ENCODE data around the gene RNF43.
"Not testable (repeated sequence)": the region's sequence is repeated elsewhere in the genome, so short reads cannot be mapped to it uniquely, and the experiment has no call there.

RNF43 gene

GRCh38 chr17:58399974-58400373, 17.4 kb downstream of the RNF43 start:
- WGBS (ENCODE audit: insufficient coverage) = 100% methylated on average over 1 of the region's 3 CpGs
- POLR2A ChIA-PET = no interaction called here
- no peak for DNase-seq
- H3K36me3 ChIP-seq (ENCODE audit: control insufficient read depth in 4 of 4, insufficient read depth in 4 of 4, low read length in 3 of 4) = no peaks in the 10 kb centered on the region
- H3K4me1 ChIP-seq (ENCODE audit: control extremely low read depth in 1 of 4, control insufficient read depth in 4 of 4, insufficient read depth in 4 of 4, low read length in 3 of 4) = peaks cover 0 to 11% (median 1%) of the 10 kb centered on the region in 4 experiments
- no peaks in the 10 kb centered on the region for H3K9me3 ChIP-seq (ENCODE audit: control extremely low read depth in 1 of 5, control insufficient read depth in 4 of 5, insufficient read depth in 2 of 5, low read depth in 1 of 5, low read length in 4 of 5)
- no peak overlapping the region for H3K4me3 ChIP-seq (ENCODE audit: control insufficient read depth in 1 of 7, extremely low read depth in 1 of 7, insufficient read depth in 4 of 7, low read depth in 2 of 7, low read length in 6 of 7)
- H3K27me3 ChIP-seq (replicated peaks in 2 of 5; ENCODE audit: control insufficient read depth in 4 of 5, insufficient read depth in 5 of 5, low read length in 4 of 5) = no peaks in the 10 kb centered on the region
- H3K27ac ChIP-seq (ENCODE audit: insufficient read depth in 1 of 2, low read depth in 1 of 2, low read length in 2 of 2, poor library complexity in 1 of 2, severe bottlenecking in 2 of 2) = no peak overlapping the region
- CTCF ChIA-PET = interaction anchor here (1.4 kb wide), 1 partner anchor 83 kb away, joined by 5 read pairs; no protein-coding TSS in a partner anchor

DNA sequence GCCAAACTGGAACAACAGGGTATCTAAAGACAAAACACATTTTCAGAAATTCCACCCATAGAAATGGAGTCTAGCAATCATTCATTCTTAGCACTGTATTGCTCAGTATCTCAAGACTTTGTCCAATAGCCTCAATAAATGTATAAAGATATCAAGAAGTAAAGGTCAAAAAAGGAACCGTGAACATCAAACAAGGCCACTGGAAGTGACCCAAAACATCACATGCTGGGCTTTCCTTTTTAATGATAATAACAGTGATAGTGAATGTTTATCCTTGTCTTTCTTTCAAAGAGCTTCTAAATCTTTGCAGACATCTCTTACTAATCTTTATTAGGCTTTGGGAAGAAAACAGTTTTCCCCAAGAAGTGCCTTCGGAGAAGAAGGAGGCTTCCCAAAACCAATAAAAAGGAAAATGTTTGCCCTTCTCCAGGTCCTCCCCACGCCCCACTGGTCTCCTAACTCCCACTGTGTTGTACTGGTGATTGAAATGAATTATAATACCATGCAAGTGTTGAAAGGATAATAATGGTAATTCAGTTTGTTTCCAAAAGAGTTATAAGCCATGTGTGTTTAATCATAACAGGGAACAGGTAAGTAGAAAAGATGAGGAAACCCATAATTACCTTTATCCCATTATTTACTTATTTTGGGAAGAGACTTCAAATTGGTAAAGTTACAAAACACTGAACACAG, 18.6 kb downstream of the RNF43 start:
- POLR2A ChIA-PET = no interaction called here
- no peaks in the 10 kb centered on the region for H3K36me3 ChIP-seq (ENCODE audit: control insufficient read depth in 4 of 4, insufficient read depth in 4 of 4, low read length in 3 of 4)
- DNase-seq = no peak
- H3K27ac ChIP-seq (ENCODE audit: insufficient read depth in 1 of 2, low read depth in 1 of 2, low read length in 2 of 2, poor library complexity in 1 of 2, severe bottlenecking in 2 of 2) = no peak overlapping the region
- no peaks in the 10 kb centered on the region for H3K9me3 ChIP-seq (ENCODE audit: control extremely low read depth in 1 of 5, control insufficient read depth in 4 of 5, insufficient read depth in 2 of 5, low read depth in 1 of 5, low read length in 4 of 5)
- CTCF ChIA-PET = interaction anchor here (0.5 kb wide), 1 partner anchor 142 kb away, joined by 3 read pairs; no protein-coding TSS in a partner anchor
- no peak overlapping the region for H3K4me3 ChIP-seq (ENCODE audit: control insufficient read depth in 1 of 7, extremely low read depth in 1 of 7, insufficient read depth in 4 of 7, low read depth in 2 of 7, low read length in 6 of 7)
- H3K27me3 ChIP-seq (replicated peaks in 2 of 5; ENCODE audit: control insufficient read depth in 4 of 5, insufficient read depth in 5 of 5, low read length in 4 of 5) = no peaks in the 10 kb centered on the region
- WGBS (ENCODE audit: insufficient coverage) = 100% methylated on average over 2 of the region's 3 CpGs
- peaks cover 0 to 11% (median 1%) of the 10 kb centered on the region in 4 experiments for H3K4me1 ChIP-seq (ENCODE audit: control extremely low read depth in 1 of 4, control insufficient read depth in 4 of 4, insufficient read depth in 4 of 4, low read length in 3 of 4)

DNA sequence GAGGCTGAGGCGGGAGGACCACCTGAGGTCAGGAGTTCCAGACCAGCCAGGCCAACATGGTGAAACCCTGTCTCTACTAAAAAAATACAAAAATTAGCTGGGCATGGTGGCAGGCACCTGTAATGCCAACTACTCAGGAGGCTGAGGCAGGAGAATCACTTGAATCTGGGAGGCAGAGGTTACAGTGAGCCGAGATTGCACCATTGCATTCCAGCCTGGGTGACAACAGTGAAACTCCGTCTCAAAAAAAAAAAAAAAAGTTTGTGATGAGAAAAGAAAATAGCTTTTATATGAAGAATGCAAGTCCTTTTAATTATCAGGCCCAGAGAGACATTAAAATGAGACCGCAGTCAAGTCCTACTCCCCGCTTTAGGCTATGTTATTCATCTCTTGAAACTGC, 19.9 kb downstream of the RNF43 start:
- not testable (repeated sequence) for H3K27ac ChIP-seq (ENCODE audit: insufficient read depth in 1 of 2, low read depth in 1 of 2, low read length in 2 of 2, poor library complexity in 1 of 2, severe bottlenecking in 2 of 2); H3K36me3 ChIP-seq (ENCODE audit: control insufficient read depth in 4 of 4, insufficient read depth in 4 of 4, low read length in 3 of 4); H3K4me3 ChIP-seq (ENCODE audit: control insufficient read depth in 1 of 7, extremely low read depth in 1 of 7, insufficient read depth in 4 of 7, low read depth in 2 of 7, low read length in 6 of 7); H3K9me3 ChIP-seq (ENCODE audit: control extremely low read depth in 1 of 5, control insufficient read depth in 4 of 5, insufficient read depth in 2 of 5, low read depth in 1 of 5, low read length in 4 of 5); H3K27me3 ChIP-seq (replicated peaks in 2 of 5; ENCODE audit: control insufficient read depth in 4 of 5, insufficient read depth in 5 of 5, low read length in 4 of 5); DNase-seq; H3K4me1 ChIP-seq (ENCODE audit: control extremely low read depth in 1 of 4, control insufficient read depth in 4 of 4, insufficient read depth in 4 of 4, low read length in 3 of 4)
- ChIA-PET POLR2A (interaction anchor here (0.7 kb wide), 1 partner anchor 54 kb away, joined by 8 read pairs; no protein-coding TSS in a partner anchor), CTCF (interaction anchor here (0.8 to 1.0 kb wide), 2 partner anchors 35 to 80 kb away, joined by 3 to 4 read pairs; no protein-coding TSS in a partner anchor)
- 100% methylated on average over 2 of the region's 5 CpGs for WGBS (ENCODE audit: insufficient coverage)

DNA sequence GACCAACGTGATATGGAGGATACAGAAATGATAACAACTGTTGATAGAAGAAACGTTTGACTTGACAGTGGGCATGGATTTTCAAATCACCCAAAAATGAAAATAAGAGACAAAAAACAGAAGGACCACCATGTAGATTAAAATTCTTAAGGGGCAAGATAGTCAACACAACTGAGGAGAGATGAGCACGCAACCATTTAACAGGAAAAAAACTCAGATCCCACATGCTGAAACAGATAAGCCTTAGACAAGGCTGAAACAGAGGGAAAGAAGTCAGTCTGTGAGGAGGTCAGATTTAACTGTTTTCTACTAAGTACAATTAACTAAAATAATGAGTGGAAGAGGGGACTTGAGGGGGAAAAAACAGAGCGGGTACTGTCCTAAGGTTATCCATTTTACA, 21.2 kb downstream of the RNF43 start:
- DNase-seq = no peak
- ChIA-PET CTCF (no interaction called here), POLR2A (no interaction called here)
- Histone ChIP-seq H3K27ac (ENCODE audit: insufficient read depth in 1 of 2, low read depth in 1 of 2, low read length in 2 of 2, poor library complexity in 1 of 2, severe bottlenecking in 2 of 2) (no peak overlapping the region), H3K36me3 (ENCODE audit: control insufficient read depth in 4 of 4, insufficient read depth in 4 of 4, low read length in 3 of 4) (no peaks in the 10 kb centered on the region), H3K4me3 (ENCODE audit: control insufficient read depth in 1 of 7, extremely low read depth in 1 of 7, insufficient read depth in 4 of 7, low read depth in 2 of 7, low read length in 6 of 7) (no peak overlapping the region), H3K9me3 (ENCODE audit: control extremely low read depth in 1 of 5, control insufficient read depth in 4 of 5, insufficient read depth in 2 of 5, low read depth in 1 of 5, low read length in 4 of 5) (no peaks in the 10 kb centered on the region), H3K4me1 (ENCODE audit: control extremely low read depth in 1 of 4, control insufficient read depth in 4 of 4, insufficient read depth in 4 of 4, low read length in 3 of 4) (peaks cover 0 to 6% (median 0%) of the 10 kb centered on the region in 4 experiments), H3K27me3 (replicated peaks in 2 of 5; ENCODE audit: control insufficient read depth in 4 of 5, insufficient read depth in 5 of 5, low read length in 4 of 5) (no peaks in the 10 kb centered on the region)
- 100% methylated on average over 1 of the region's 4 CpGs for WGBS (ENCODE audit: insufficient coverage)

- no peaks in the 10 kb centered on the region for H3K9me3 ChIP-seq (ENCODE audit: control extremely low read depth in 1 of 5, control insufficient read depth in 4 of 5, insufficient read depth in 2 of 5, low read depth in 1 of 5, low read length in 4 of 5)
- ChIA-PET CTCF (interaction anchor here (1.2 to 1.3 kb wide), 2 partner anchors 10 to 14 kb away, joined by 4 read pairs; no protein-coding TSS in a partner anchor), POLR2A (no interaction called here)
- no peak for DNase-seq
- H3K4me3 ChIP-seq (ENCODE audit: control insufficient read depth in 1 of 7, extremely low read depth in 1 of 7, insufficient read depth in 4 of 7, low read depth in 2 of 7, low read length in 6 of 7) = no peak overlapping the region
- no peaks in the 10 kb centered on the region for H3K36me3 ChIP-seq (ENCODE audit: control insufficient read depth in 4 of 4, insufficient read depth in 4 of 4, low read length in 3 of 4)
- WGBS (ENCODE audit: insufficient coverage) = 100% methylated on average over 1 of the region's 3 CpGs
- H3K27me3 ChIP-seq (replicated peaks in 2 of 5; ENCODE audit: control insufficient read depth in 4 of 5, insufficient read depth in 5 of 5, low read length in 4 of 5) = no peaks in the 10 kb centered on the region
- H3K4me1 ChIP-seq (ENCODE audit: control extremely low read depth in 1 of 4, control insufficient read depth in 4 of 4, insufficient read depth in 4 of 4, low read length in 3 of 4) = peaks cover 0 to 6% (median 0%) of the 10 kb centered on the region in 4 experiments
- H3K27ac ChIP-seq (ENCODE audit: insufficient read depth in 1 of 2, low read depth in 1 of 2, low read length in 2 of 2, poor library complexity in 1 of 2, severe bottlenecking in 2 of 2) = no peak overlapping the region
Measured at GRCh38 chr17:58394534-58395223, 22.7 kb downstream of the RNF43 start.

DNA sequence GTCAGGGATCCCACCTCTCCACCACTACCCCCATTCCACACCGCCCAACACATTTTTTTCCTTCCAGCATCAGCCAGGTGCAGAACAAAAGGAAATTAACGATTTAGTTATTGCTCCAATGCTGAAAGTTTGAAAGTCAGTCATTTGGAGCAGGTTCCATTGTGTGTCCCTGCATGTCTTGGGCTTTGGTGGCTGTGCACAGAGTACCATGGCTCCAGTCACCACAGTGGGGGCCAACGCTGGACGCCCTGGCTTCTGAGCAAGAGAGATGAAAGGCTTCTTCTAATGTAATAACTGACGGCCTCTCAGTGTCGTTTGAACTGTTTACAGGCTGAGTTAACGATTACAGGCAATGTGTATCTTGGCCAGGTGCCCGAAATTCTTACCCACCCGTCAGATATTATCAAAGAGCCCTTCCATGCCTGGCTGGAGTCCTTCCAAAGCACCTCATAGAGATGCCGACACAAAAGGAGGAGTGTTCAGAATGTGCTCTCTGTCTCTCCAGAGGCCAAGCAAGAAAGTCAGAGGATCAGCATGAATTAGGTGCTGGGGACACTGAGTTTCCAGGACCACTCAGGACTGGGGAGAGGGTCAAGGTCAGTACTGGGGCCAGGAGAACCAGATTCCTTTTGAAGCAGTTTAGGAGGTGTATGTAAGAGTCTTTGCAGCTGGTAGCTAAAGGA, 25.9 kb downstream of the RNF43 start:
- 56% methylated on average over 10 of the region's 10 CpGs for WGBS (ENCODE audit: insufficient coverage)
- CTCF ChIA-PET = interaction anchor here (1.0 kb wide), 1 partner anchor 23 kb away, joined by 4 read pairs; no protein-coding TSS in a partner anchor
- Histone ChIP-seq H3K4me3 (ENCODE audit: control insufficient read depth in 1 of 7, extremely low read depth in 1 of 7, insufficient read depth in 4 of 7, low read depth in 2 of 7, low read length in 6 of 7) (peak overlapping the region in 1 of 7 experiments; percentile 24), H3K27me3 (replicated peaks in 2 of 5; ENCODE audit: control insufficient read depth in 4 of 5, insufficient read depth in 5 of 5, low read length in 4 of 5) (no peaks in the 10 kb centered on the region), H3K4me1 (ENCODE audit: control extremely low read depth in 1 of 4, control insufficient read depth in 4 of 4, insufficient read depth in 4 of 4, low read length in 3 of 4) (peaks cover 0 to 6% (median 0%) of the 10 kb centered on the region in 4 experiments), H3K9me3 (ENCODE audit: control extremely low read depth in 1 of 5, control insufficient read depth in 4 of 5, insufficient read depth in 2 of 5, low read depth in 1 of 5, low read length in 4 of 5) (peaks cover 0 to 1% (median 0%) of the 10 kb centered on the region in 5 experiments), H3K27ac (ENCODE audit: insufficient read depth in 1 of 2, low read depth in 1 of 2, low read length in 2 of 2, poor library complexity in 1 of 2, severe bottlenecking in 2 of 2) (no peak overlapping the region), H3K36me3 (ENCODE audit: control insufficient read depth in 4 of 4, insufficient read depth in 4 of 4, low read length in 3 of 4) (no peaks in the 10 kb centered on the region)
- POLR2A ChIA-PET = no interaction called here
- DNase-seq = peak; percentile 15 to 38 (median 28)

All from common myeloid progenitor, CD34-positive (primary cell).